MM.1S (cell line): ENCODE data around the gene COL25A1.

ENCODE experiments used
- EZH2 ChIP-seq: fragments of 300-600 bp; sonication (generic); optimal IDR thresholded peaks from 2 replicates; pipeline ENCODE3; 2017; ENCODE audit warnings: low read depth, mild to moderate bottlenecking, antibody characterized with exemption, low read length, mixed read lengths
- EZH2phosphoT487 ChIP-seq: fragments of 300-600 bp; sonication (generic); IDR thresholded peaks from 2 replicates; pipeline ENCODE4 v1.6.1; 2018; ENCODE audit warnings: antibody characterized with exemption, low read length
- TF ChIP-seq, protein P1 (sequence below): fragments of 300-600 bp; sonication (generic); IDR thresholded peaks from 2 replicates; pipeline ENCODE4 v1.5.1; 2016; ENCODE audit warnings: antibody characterized with exemption, low read length, mixed read lengths

- TF ChIP-seq, protein P1, sequence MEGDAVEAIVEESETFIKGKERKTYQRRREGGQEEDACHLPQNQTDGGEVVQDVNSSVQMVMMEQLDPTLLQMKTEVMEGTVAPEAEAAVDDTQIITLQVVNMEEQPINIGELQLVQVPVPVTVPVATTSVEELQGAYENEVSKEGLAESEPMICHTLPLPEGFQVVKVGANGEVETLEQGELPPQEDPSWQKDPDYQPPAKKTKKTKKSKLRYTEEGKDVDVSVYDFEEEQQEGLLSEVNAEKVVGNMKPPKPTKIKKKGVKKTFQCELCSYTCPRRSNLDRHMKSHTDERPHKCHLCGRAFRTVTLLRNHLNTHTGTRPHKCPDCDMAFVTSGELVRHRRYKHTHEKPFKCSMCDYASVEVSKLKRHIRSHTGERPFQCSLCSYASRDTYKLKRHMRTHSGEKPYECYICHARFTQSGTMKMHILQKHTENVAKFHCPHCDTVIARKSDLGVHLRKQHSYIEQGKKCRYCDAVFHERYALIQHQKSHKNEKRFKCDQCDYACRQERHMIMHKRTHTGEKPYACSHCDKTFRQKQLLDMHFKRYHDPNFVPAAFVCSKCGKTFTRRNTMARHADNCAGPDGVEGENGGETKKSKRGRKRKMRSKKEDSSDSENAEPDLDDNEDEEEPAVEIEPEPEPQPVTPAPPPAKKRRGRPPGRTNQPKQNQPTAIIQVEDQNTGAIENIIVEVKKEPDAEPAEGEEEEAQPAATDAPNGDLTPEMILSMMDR, result no peak
- no peak for TF ChIP-seq EZH2
- TF ChIP-seq EZH2phosphoT487, result no peak
Measured at GRCh38 chr4:108954880-108955279, 347.6 kb downstream of the COL25A1 start.
